HL-60 (cell line): Measurements from ENCODE around the gene ANKRD1.

ENCODE experiments used
- GABPA ChIP-seq: IDR thresholded peaks from 2 replicates; pipeline ENCODE4 v1.6.1; 2012; ENCODE audit warnings: low read depth
- POLR2AphosphoS5 ChIP-seq: IDR thresholded peaks from 2 replicates; pipeline ENCODE4 v1.6.1; 2012; ENCODE audit warnings: low read depth
- TF ChIP-seq, protein P1 (sequence below): IDR thresholded peaks from one replicate; pipeline ENCODE4 v1.5.1; 2011; ENCODE audit warnings: low read length, control low read depth, inconsistent platforms; ENCODE audit not compliant: insufficient read depth
- TF ChIP-seq, protein P2 (sequence below): IDR thresholded peaks from 2 replicates; pipeline ENCODE4 v1.6.1; 2012; ENCODE audit warnings: low read depth; ENCODE audit not compliant: insufficient replicate concordance

DNA sequence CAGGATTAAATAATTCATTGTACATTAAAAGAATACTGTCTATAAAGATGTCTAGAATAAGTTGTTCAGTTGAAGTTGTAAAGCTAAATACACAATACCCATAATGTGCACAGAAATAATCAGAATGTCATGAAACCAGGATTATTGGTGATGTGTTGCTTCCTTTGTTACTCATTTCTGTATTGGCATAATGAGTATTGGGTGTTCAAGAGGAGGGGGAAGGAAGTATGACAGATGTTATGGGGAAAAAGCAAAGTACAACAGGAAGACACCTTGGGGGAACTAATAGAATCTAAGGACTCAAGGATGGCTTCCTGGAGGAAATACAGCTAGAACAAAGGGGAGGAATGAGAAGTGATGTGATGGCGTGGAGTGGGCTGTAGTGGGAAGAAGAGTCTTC is 15.0 kb downstream of the ANKRD1 start:
- TF ChIP-seq, protein P1, sequence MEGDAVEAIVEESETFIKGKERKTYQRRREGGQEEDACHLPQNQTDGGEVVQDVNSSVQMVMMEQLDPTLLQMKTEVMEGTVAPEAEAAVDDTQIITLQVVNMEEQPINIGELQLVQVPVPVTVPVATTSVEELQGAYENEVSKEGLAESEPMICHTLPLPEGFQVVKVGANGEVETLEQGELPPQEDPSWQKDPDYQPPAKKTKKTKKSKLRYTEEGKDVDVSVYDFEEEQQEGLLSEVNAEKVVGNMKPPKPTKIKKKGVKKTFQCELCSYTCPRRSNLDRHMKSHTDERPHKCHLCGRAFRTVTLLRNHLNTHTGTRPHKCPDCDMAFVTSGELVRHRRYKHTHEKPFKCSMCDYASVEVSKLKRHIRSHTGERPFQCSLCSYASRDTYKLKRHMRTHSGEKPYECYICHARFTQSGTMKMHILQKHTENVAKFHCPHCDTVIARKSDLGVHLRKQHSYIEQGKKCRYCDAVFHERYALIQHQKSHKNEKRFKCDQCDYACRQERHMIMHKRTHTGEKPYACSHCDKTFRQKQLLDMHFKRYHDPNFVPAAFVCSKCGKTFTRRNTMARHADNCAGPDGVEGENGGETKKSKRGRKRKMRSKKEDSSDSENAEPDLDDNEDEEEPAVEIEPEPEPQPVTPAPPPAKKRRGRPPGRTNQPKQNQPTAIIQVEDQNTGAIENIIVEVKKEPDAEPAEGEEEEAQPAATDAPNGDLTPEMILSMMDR: no peak
- TF ChIP-seq POLR2AphosphoS5 (no peak), GABPA (no peak)
- TF ChIP-seq, protein P2, sequence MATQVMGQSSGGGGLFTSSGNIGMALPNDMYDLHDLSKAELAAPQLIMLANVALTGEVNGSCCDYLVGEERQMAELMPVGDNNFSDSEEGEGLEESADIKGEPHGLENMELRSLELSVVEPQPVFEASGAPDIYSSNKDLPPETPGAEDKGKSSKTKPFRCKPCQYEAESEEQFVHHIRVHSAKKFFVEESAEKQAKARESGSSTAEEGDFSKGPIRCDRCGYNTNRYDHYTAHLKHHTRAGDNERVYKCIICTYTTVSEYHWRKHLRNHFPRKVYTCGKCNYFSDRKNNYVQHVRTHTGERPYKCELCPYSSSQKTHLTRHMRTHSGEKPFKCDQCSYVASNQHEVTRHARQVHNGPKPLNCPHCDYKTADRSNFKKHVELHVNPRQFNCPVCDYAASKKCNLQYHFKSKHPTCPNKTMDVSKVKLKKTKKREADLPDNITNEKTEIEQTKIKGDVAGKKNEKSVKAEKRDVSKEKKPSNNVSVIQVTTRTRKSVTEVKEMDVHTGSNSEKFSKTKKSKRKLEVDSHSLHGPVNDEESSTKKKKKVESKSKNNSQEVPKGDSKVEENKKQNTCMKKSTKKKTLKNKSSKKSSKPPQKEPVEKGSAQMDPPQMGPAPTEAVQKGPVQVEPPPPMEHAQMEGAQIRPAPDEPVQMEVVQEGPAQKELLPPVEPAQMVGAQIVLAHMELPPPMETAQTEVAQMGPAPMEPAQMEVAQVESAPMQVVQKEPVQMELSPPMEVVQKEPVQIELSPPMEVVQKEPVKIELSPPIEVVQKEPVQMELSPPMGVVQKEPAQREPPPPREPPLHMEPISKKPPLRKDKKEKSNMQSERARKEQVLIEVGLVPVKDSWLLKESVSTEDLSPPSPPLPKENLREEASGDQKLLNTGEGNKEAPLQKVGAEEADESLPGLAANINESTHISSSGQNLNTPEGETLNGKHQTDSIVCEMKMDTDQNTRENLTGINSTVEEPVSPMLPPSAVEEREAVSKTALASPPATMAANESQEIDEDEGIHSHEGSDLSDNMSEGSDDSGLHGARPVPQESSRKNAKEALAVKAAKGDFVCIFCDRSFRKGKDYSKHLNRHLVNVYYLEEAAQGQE: no peak
